Right cardiac atrium (tissue), 5 donors: ENCODE data around the gene LMX1B. TPM values are rescaled to one million over a fixed set of nuclear protein-coding genes. Genes with fewer than 3 reads are reported as not detected.

Experiments used
- ATAC-seq, 2 donors: fragments of 200-7000 bp; cut with Tn5 transposase; one replicate each; pipeline versions ENCODE4 v1.8.0 to v1.9.1; 2020; ENCODE audit warnings: moderate library complexity in 2 of 2, mild to moderate bottlenecking in 1 of 2
- DNase-seq, 3 donors: peaks; one replicate each; pipeline ENCODE4 v3.0.0-alpha.2; 2020
- H3K27ac ChIP-seq: one replicate; pipeline ENCODE4 v1.5.1; 2013; ENCODE audit warnings: mild to moderate bottlenecking, low read length, control low read depth, moderate library complexity
- H3K27me3 ChIP-seq: one replicate; pipeline ENCODE4 v1.6.1; 2013; ENCODE audit not compliant: control insufficient read depth, insufficient read depth
- H3K4me1 ChIP-seq: one replicate; pipeline ENCODE4 v1.6.1; 2013; ENCODE audit warnings: low read length; ENCODE audit not compliant: control insufficient read depth, insufficient read depth
- H3K4me3 ChIP-seq: one replicate; pipeline ENCODE4 v1.5.1; 2013; ENCODE audit warnings: low read length, control low read depth
- H3K9me3 ChIP-seq: one replicate; pipeline ENCODE4 v1.6.1; 2013; ENCODE audit warnings: low read length; ENCODE audit not compliant: control insufficient read depth
- WGBS: extraction: QIAGEN DNeasy Blood & Tissue Kit; methylation state at CpG from one replicate; pipeline ENCODE4 v1.1.7; 2013; 5-methylcytosine and 5-hydroxymethylcytosine counted together
- intact Hi-C, 4 donors: fragments of 100-400 bp; cut with DNase I; formaldehyde crosslinking; loops; one replicate each; pipeline versions ENCODE4 v1.11.0 to v1.14.0; 2022 to 2023
- polyA plus RNA-seq: library from polyadenylated mRNA; stranded (reverse); fragments of 200-250 nt; gene quantifications from one replicate; pipeline ENCODE4 v1.2.3, GENCODE V29; 2013
- total RNA-seq, 4 donors: library from RNA; stranded (reverse); fragmentation: NEBNext Ultra II Directional; extraction: Animal tissue kit (Norgen Biotek cat#: 25700); gene quantifications; one replicate each; pipeline ENCODE4 v1.2.1, GENCODE V29; 2021
- donor health status: healthy with polysubstance abuse.
- donor health status: DM: no; HTN: yes; CAD: no.
- donor health status: DM: no; HTN: no; CAD: no.
- donor health status: DM: no; HTN: yes; CAD: no; lungs with severe emphysema.
- donor health status: DM: yes; HTN: yes; CAD: no.

LMX1B gene
- total and polyA plus RNA-seq, 5 donors, result 0.81 to 3.6 (median 1.7) TPM

- 66% methylated on average over 12 of the region's 12 CpGs for WGBS
- Histone ChIP-seq H3K27ac (no peak overlapping the region), H3K27me3 (no peaks in the 10 kb centered on the region), H3K9me3 (no peaks in the 10 kb centered on the region), H3K4me3 (no peak overlapping the region), H3K4me1 (no peaks in the 10 kb centered on the region)
- ATAC-seq, result peak; percentile 16 to 65
- intact Hi-C loops, result loop anchor here in 1 of 4 donors (5.0 kb wide), 1 partner anchor 76 kb away; no protein-coding TSS in a partner anchor
- DNase-seq, result peak; percentile 56 to 75 (median 72)
Observed at GRCh38 chr9:126605792-126606482, 7.8 kb upstream of the LMX1B start.

GRCh38 chr9:126606483-126606870 lies 7.3 kb upstream of the LMX1B start:
- intact Hi-C loops, result loop anchor here in 1 of 4 donors (5.0 kb wide), 1 partner anchor 76 kb away; no protein-coding TSS in a partner anchor
- no peak overlapping the region for H3K27ac ChIP-seq
- ATAC-seq (no peak), DNase-seq (no peak)
- H3K4me1 ChIP-seq, result no peaks in the 10 kb centered on the region
- H3K4me3 ChIP-seq, result no peak overlapping the region
- WGBS, result 35% methylated on average over 3 of the region's 3 CpGs
- H3K27me3 ChIP-seq, result no peaks in the 10 kb centered on the region
- no peaks in the 10 kb centered on the region for H3K9me3 ChIP-seq

- 44% methylated on average over 1 of the region's 1 CpG for WGBS
- Histone ChIP-seq H3K27me3 (no peaks in the 10 kb centered on the region), H3K27ac (no peak overlapping the region), H3K4me1 (no peaks in the 10 kb centered on the region), H3K4me3 (no peak overlapping the region), H3K9me3 (no peaks in the 10 kb centered on the region)
- intact Hi-C loops, result loop anchor here in 1 of 4 donors (5.0 kb wide), 1 partner anchor 75 kb away; no protein-coding TSS in a partner anchor
- DNase-seq, result peak in 1 of 3 donors; percentile 47
- no peak for ATAC-seq
Observed at GRCh38 chr9:126607086-126607485, 6.6 kb upstream of the LMX1B start.

- ATAC-seq (no peak), DNase-seq (no peak)
- 77% methylated on average over 7 of the region's 7 CpGs for WGBS
- Histone ChIP-seq H3K9me3 (no peaks in the 10 kb centered on the region), H3K27ac (no peak overlapping the region), H3K4me1 (no peaks in the 10 kb centered on the region), H3K4me3 (no peak overlapping the region), H3K27me3 (no peaks in the 10 kb centered on the region)
- intact Hi-C loops, result loop anchor here in 1 of 4 donors (5.0 kb wide), 1 partner anchor 75 kb away; no protein-coding TSS in a partner anchor
Observed at GRCh38 chr9:126607731-126608130, 6.0 kb upstream of the LMX1B start.

GRCh38 chr9:126608551-126608950 lies 5.2 kb upstream of the LMX1B start:
- Histone ChIP-seq H3K4me3 (no peak overlapping the region), H3K27me3 (no peaks in the 10 kb centered on the region), H3K4me1 (no peaks in the 10 kb centered on the region), H3K9me3 (no peaks in the 10 kb centered on the region), H3K27ac (no peak overlapping the region)
- ATAC-seq (no peak), DNase-seq (peak in 1 of 3 donors; percentile 45)
- intact Hi-C loops, result loop anchor here in 1 of 4 donors (5.0 kb wide), 1 partner anchor 74 kb away; no protein-coding TSS in a partner anchor
- 78% methylated on average over 8 of the region's 8 CpGs for WGBS

GRCh38 chr9:126609191-126609590 lies 4.5 kb upstream of the LMX1B start:
- DNase-seq, result no peak
- intact Hi-C loops, result loop anchor here in 1 of 4 donors (5.0 kb wide), 1 partner anchor 73 kb away; no protein-coding TSS in a partner anchor

GRCh38 chr9:126609711-126610388 lies 3.9 kb upstream of the LMX1B start:
- no peaks in the 10 kb centered on the region for H3K9me3 ChIP-seq
- intact Hi-C loops, result loop anchor here in 3 of 4 donors (5.0 to 10.0 kb wide), 5 partner anchors 72 to 172 kb away; no protein-coding TSS in a partner anchor
- H3K27ac ChIP-seq, result no peak overlapping the region
- H3K27me3 ChIP-seq, result no peaks in the 10 kb centered on the region
- H3K4me3 ChIP-seq, result peak overlapping the region; percentile 21
- peak in 2 of 3 donors; percentile 72 to 74 for DNase-seq
- 27% methylated on average over 23 of the region's 23 CpGs for WGBS
- ATAC-seq, result peak; percentile 1 to 6
- H3K4me1 ChIP-seq, result no peaks in the 10 kb centered on the region

More at GRCh38 chr9:126609191-126609590, 4.5 kb upstream of the LMX1B start:
- Histone ChIP-seq H3K27ac (no peak overlapping the region), H3K27me3 (no peaks in the 10 kb centered on the region), H3K4me3 (no peak overlapping the region), H3K4me1 (no peaks in the 10 kb centered on the region), H3K9me3 (no peaks in the 10 kb centered on the region)
- no peak for ATAC-seq
- 86% methylated on average over 6 of the region's 6 CpGs for WGBS

GRCh38 chr9:126611193-126611591 lies 2.5 kb upstream of the LMX1B start:
- WGBS, result 4% methylated on average over 25 of the region's 25 CpGs
- no peaks in the 10 kb centered on the region for H3K9me3 ChIP-seq
- H3K4me1 ChIP-seq, result no peaks in the 10 kb centered on the region
- ATAC-seq (peak; percentile 2 to 6), DNase-seq (peak in 1 of 3 donors; percentile 64)
- no peaks in the 10 kb centered on the region for H3K27me3 ChIP-seq
- intact Hi-C loops, result loop anchor here in 3 of 4 donors (5.0 to 10.0 kb wide), 4 partner anchors 74 to 171 kb away; no protein-coding TSS in a partner anchor
- no peak overlapping the region for H3K4me3 ChIP-seq
- H3K27ac ChIP-seq, result no peak overlapping the region

- DNase-seq (peak; percentile 82 to 94 (median 93)), ATAC-seq (peak; percentile 71 to 80)
- Histone ChIP-seq H3K27me3 (no peaks in the 10 kb centered on the region), H3K4me1 (no peaks in the 10 kb centered on the region), H3K27ac (no peak overlapping the region), H3K9me3 (no peaks in the 10 kb centered on the region), H3K4me3 (no peak overlapping the region)
- intact Hi-C loops, result loop anchor here in 3 of 4 donors (5.0 to 10.0 kb wide), 4 partner anchors 73 to 171 kb away; no protein-coding TSS in a partner anchor
- 2% methylated on average over 43 of the region's 43 CpGs for WGBS
Observed at GRCh38 chr9:126611592-126612325, 2.0 kb upstream of the LMX1B start.

- DNase-seq (no peak), ATAC-seq (no peak)
- intact Hi-C loops, result loop anchor here in 3 of 4 donors (5.0 to 10.0 kb wide), 4 partner anchors 72 to 170 kb away; no protein-coding TSS in a partner anchor
- no peaks in the 10 kb centered on the region for H3K27me3 ChIP-seq
- peak overlapping the region; percentile 65 for H3K4me3 ChIP-seq
- H3K27ac ChIP-seq, result no peak overlapping the region
- H3K4me1 ChIP-seq, result no peaks in the 10 kb centered on the region
- under 1% methylated on average over 54 of the region's 54 CpGs for WGBS
- no peaks in the 10 kb centered on the region for H3K9me3 ChIP-seq
Observed at GRCh38 chr9:126612326-126612812, 1.4 kb upstream of the LMX1B start.
